Naive thymus-derived CD4-positive, alpha-beta T cell (primary cell): ENCODE data around the gene ARHGAP8. TPM values are rescaled to one million over a fixed set of nuclear protein-coding genes. Genes with fewer than 3 reads are reported as not detected.
"Not testable (repeated sequence)": the region's sequence is repeated elsewhere in the genome, so short reads cannot be mapped to it uniquely, and the experiment has no call there.

Experiments used
- ATAC-seq: fragments of 150-1000 bp; cut with Tn5 transposase; 2 replicates; pipeline ENCODE4 v1.10.0; 2021; ENCODE audit warnings: mild to moderate bottlenecking, moderate library complexity
- CTCF ChIA-PET: fragments of 350-600 bp; sonication (Branson Sonifier 250); formaldehyde crosslinking; loops from one replicate; lab custom pipeline; 2021; ENCODE audit warnings: antibody characterized with exemption; lab: Charles Lee
- POLR2A ChIA-PET: fragments of 350-600 bp; sonication (Branson Sonifier 250); formaldehyde crosslinking; loops from one replicate; lab custom pipeline; 2021; ENCODE audit warnings: antibody characterized with exemption, inconsistent platforms; lab: Charles Lee
- DNase-seq, 9 donors: peaks; one replicate each; pipeline versions ENCODE4 v3.0.0 to v3.0.0-alpha.2; 2020 to 2022; ENCODE audit warnings: mixed read lengths in 1 of 9
- H3K27ac ChIP-seq: one replicate; pipeline ENCODE4 v1.7.0; 2013; ENCODE audit warnings: mild to moderate bottlenecking, low read depth, low read length, moderate library complexity
- H3K27me3 ChIP-seq, 2 donors: one replicate each; pipeline ENCODE4 v1.7.0; 2013; ENCODE audit warnings: low read length in 2 of 2, mild to moderate bottlenecking in 2 of 2, moderate library complexity in 2 of 2; ENCODE audit not compliant: control insufficient read depth in 2 of 2, insufficient read depth in 2 of 2
- H3K36me3 ChIP-seq, 3 experiments: 1 replicate in 2 of 3; 2 replicates in 1 of 3; pipeline ENCODE4 v1.7.0; 2013; ENCODE audit warnings: low read length in 3 of 3, mild to moderate bottlenecking in 3 of 3, moderate library complexity in 1 of 3; ENCODE audit not compliant: insufficient read depth in 3 of 3, control insufficient read depth in 2 of 3
- H3K4me1 ChIP-seq, 2 donors: one replicate each; pipeline ENCODE4 v1.7.0; 2013; ENCODE audit warnings: low read length in 2 of 2, mild to moderate bottlenecking in 2 of 2, moderate library complexity in 1 of 2; ENCODE audit not compliant: control insufficient read depth in 2 of 2, insufficient read depth in 2 of 2
- H3K4me3 ChIP-seq: 2 replicates; pipeline ENCODE4 v1.7.0; 2013; ENCODE audit warnings: mild to moderate bottlenecking, low read length
- H3K9me3 ChIP-seq, 3 experiments: 1 replicate in 2 of 3; 2 replicates in 1 of 3; pipeline ENCODE4 v1.7.0; 2013; ENCODE audit warnings: low read length in 3 of 3; ENCODE audit not compliant: control insufficient read depth in 2 of 3
- H3K27ac Mint-ChIP-seq, 9 donors: one replicate each; pipeline ENCODE4 v1.8.0; 2020 to 2022; ENCODE audit warnings: mixed read lengths in 9 of 9, mild to moderate bottlenecking in 8 of 9, moderate library complexity in 5 of 9, inconsistent platforms in 2 of 9
- H3K27me3 Mint-ChIP-seq, 5 donors: one replicate each; pipeline ENCODE4 v1.8.0; 2021 to 2022; ENCODE audit warnings: mixed read lengths in 5 of 5, mild to moderate bottlenecking in 1 of 5
- H3K36me3 Mint-ChIP-seq, 5 donors: one replicate each; pipeline ENCODE4 v1.8.0; 2020 to 2022; ENCODE audit warnings: mixed read lengths in 5 of 5, mild to moderate bottlenecking in 3 of 5, inconsistent platforms in 1 of 5
- H3K4me1 Mint-ChIP-seq, 7 donors: one replicate each; pipeline ENCODE4 v1.8.0; 2020 to 2022; ENCODE audit warnings: mixed read lengths in 7 of 7, mild to moderate bottlenecking in 3 of 7, inconsistent platforms in 1 of 7
- H3K4me3 Mint-ChIP-seq, 10 donors: one replicate each; pipeline ENCODE4 v1.8.0; 2020 to 2022; ENCODE audit warnings: mild to moderate bottlenecking in 10 of 10, mixed read lengths in 10 of 10, moderate library complexity in 6 of 10, inconsistent platforms in 2 of 10
- H3K9me3 Mint-ChIP-seq, 11 donors: one replicate each; pipeline ENCODE4 v1.8.0; 2020 to 2022; ENCODE audit warnings: mixed read lengths in 11 of 11, mild to moderate bottlenecking in 4 of 11, inconsistent platforms in 1 of 11, moderate library complexity in 1 of 11
- intact Hi-C, 2 donors: fragments of 100-400 bp; cut with micrococcal nuclease; formaldehyde crosslinking; loops; one replicate each; pipeline ENCODE4 v1.15.1; 2023
- polyA plus RNA-seq, 2 donors: library from polyadenylated mRNA; unstranded; fragments of 300-500 nt; fragmentation: Illumina TruSeq; gene quantifications; one replicate each; pipeline ENCODE4 v1.2.3, GENCODE V29; 2021
- total RNA-seq, 6 experiments: library from RNA in 5 of 6; stranded (reverse) in 5 of 6; gene quantifications; 1 replicate in 5 of 6; 2 replicates in 1 of 6; pipeline ENCODE4 v1.2.3 and lab custom pipeline; 2021 to 2026

The ARHGAP8 gene
- total and polyA plus RNA-seq, 7 experiments from 2014 or later: 0.82 to 2.3 (median 1.5) TPM; not detected in 4

- H3K9me3 ChIP-seq: no peaks in the 10 kb centered on the region
- Mint-ChIP-seq H3K27me3 (peaks cover 0 to 10% (median 0%) of the 10 kb centered on the region in 5 donors), H3K4me3 (no peak overlapping the region), H3K36me3 (no peaks in the 10 kb centered on the region), H3K27ac (no peak overlapping the region), H3K4me1 (no peaks in the 10 kb centered on the region), H3K9me3 (peaks cover 0 to 5% (median under 1%) of the 10 kb centered on the region in 11 donors)
- DNase-seq (no peak), ATAC-seq (no peak)
- ChIA-PET CTCF (no interaction called here), POLR2A (no interaction called here)
- H3K36me3 ChIP-seq: no peaks in the 10 kb centered on the region
- intact Hi-C loops: no loop called here
- H3K27me3 ChIP-seq: no peaks in the 10 kb centered on the region
- H3K4me1 ChIP-seq: no peaks in the 10 kb centered on the region
- H3K27ac ChIP-seq: no peak overlapping the region
- no peak overlapping the region for H3K4me3 ChIP-seq
These were observed 143.1 kb downstream of the ARHGAP8 start for GRCh38 chr22:44895296-44896055.

GRCh38 chr22:44898236-44898635, 145.9 kb downstream of the ARHGAP8 start:
- Histone ChIP-seq H3K9me3 (peaks cover 0 to 16% (median 6%) of the 10 kb centered on the region in 3 experiments), H3K27me3 (no peaks in the 10 kb centered on the region), H3K36me3 (no peaks in the 10 kb centered on the region), H3K4me3 (no peak overlapping the region), H3K27ac (no peak overlapping the region), H3K4me1 (no peaks in the 10 kb centered on the region)
- Mint-ChIP-seq H3K4me1 (no peaks in the 10 kb centered on the region), H3K27me3 (peaks cover 0 to 22% (median 7%) of the 10 kb centered on the region in 5 donors), H3K4me3 (no peak overlapping the region), H3K36me3 (peaks cover 0 to 3% (median 0%) of the 10 kb centered on the region in 5 donors), H3K27ac (no peak overlapping the region), H3K9me3 (peaks cover 4 to 31% (median 11%) of the 10 kb centered on the region in 11 donors)
- no peak for ATAC-seq
- CTCF ChIA-PET: no interaction called here
- DNase-seq: no peak
- intact Hi-C loops: no loop called here
- POLR2A ChIA-PET: no interaction called here

GRCh38 chr22:44901301-44901700, 148.9 kb downstream of the ARHGAP8 start:
- H3K27ac ChIP-seq: no peak overlapping the region
- H3K36me3 Mint-ChIP-seq: peaks cover 0 to 3% (median 0%) of the 10 kb centered on the region in 5 donors
- intact Hi-C loops: no loop called here
- H3K4me1 ChIP-seq: no peaks in the 10 kb centered on the region
- peaks cover 4 to 38% (median 25%) of the 10 kb centered on the region in 5 donors for H3K27me3 Mint-ChIP-seq
- POLR2A ChIA-PET: no interaction called here
- H3K27me3 ChIP-seq: no peaks in the 10 kb centered on the region
- CTCF ChIA-PET: no interaction called here
- ATAC-seq (no peak), DNase-seq (no peak)
- no peak overlapping the region for H3K27ac Mint-ChIP-seq
- no peaks in the 10 kb centered on the region for H3K4me1 Mint-ChIP-seq
- no peak overlapping the region for H3K4me3 Mint-ChIP-seq
- no peaks in the 10 kb centered on the region for H3K36me3 ChIP-seq
- no peak overlapping the region for H3K4me3 ChIP-seq
- H3K9me3 Mint-ChIP-seq: peaks cover 4 to 33% (median 15%) of the 10 kb centered on the region in 11 donors
- peaks cover 0 to 16% (median 6%) of the 10 kb centered on the region in 3 experiments for H3K9me3 ChIP-seq

GRCh38 chr22:44903164-44903563, 150.8 kb downstream of the ARHGAP8 start:
- H3K4me1 ChIP-seq, H3K36me3 ChIP-seq, intact Hi-C loops, H3K4me3 Mint-ChIP-seq, POLR2A ChIA-PET, H3K27me3 ChIP-seq, DNase-seq, ATAC-seq, H3K27ac ChIP-seq, H3K27ac Mint-ChIP-seq, H3K4me1 Mint-ChIP-seq, H3K36me3 Mint-ChIP-seq, H3K4me3 ChIP-seq: not testable (repeated sequence)
- H3K9me3 Mint-ChIP-seq: peaks cover 4 to 33% (median 15%) of the 10 kb centered on the region in 11 donors
- peaks cover 0 to 16% (median 6%) of the 10 kb centered on the region in 3 experiments for H3K9me3 ChIP-seq
- CTCF ChIA-PET: interaction anchor here (0.7 kb wide), 1 partner anchor 451 kb away, joined by 3 read pairs; no protein-coding TSS in a partner anchor
- peaks cover 4 to 44% (median 29%) of the 10 kb centered on the region in 5 donors for H3K27me3 Mint-ChIP-seq

GRCh38 chr22:44904492-44905152, 152.2 kb downstream of the ARHGAP8 start:
- POLR2A ChIA-PET, H3K4me1 ChIP-seq, H3K4me3 Mint-ChIP-seq, CTCF ChIA-PET, H3K4me3 ChIP-seq, H3K27ac ChIP-seq, H3K36me3 Mint-ChIP-seq, ATAC-seq, H3K36me3 ChIP-seq, intact Hi-C loops, DNase-seq, H3K27me3 ChIP-seq, H3K4me1 Mint-ChIP-seq: not testable (repeated sequence)
- peaks cover 0 to 16% (median 6%) of the 10 kb centered on the region in 3 experiments for H3K9me3 ChIP-seq
- H3K27me3 Mint-ChIP-seq: peaks cover 4 to 44% (median 29%) of the 10 kb centered on the region in 5 donors
- peak overlapping the region in 1 of 9 donors; percentile 21 for H3K27ac Mint-ChIP-seq
- peaks cover 4 to 33% (median 15%) of the 10 kb centered on the region in 11 donors for H3K9me3 Mint-ChIP-seq

- CTCF ChIA-PET: no interaction called here
- H3K27me3 Mint-ChIP-seq: peaks cover 4 to 48% (median 33%) of the 10 kb centered on the region in 5 donors
- Histone ChIP-seq H3K27me3 (no peaks in the 10 kb centered on the region), H3K9me3 (peaks cover 0 to 8% (median 2%) of the 10 kb centered on the region in 3 experiments), H3K4me3 (no peak overlapping the region), H3K27ac (no peak overlapping the region), H3K4me1 (no peaks in the 10 kb centered on the region), H3K36me3 (no peaks in the 10 kb centered on the region)
- POLR2A ChIA-PET: no interaction called here
- DNase-seq: no peak
- ATAC-seq: no peak
- H3K36me3 Mint-ChIP-seq: peaks cover 0 to 7% (median 0%) of the 10 kb centered on the region in 5 donors
- intact Hi-C loops: no loop called here
- no peak overlapping the region for H3K27ac Mint-ChIP-seq
- H3K4me1 Mint-ChIP-seq: no peaks in the 10 kb centered on the region
- H3K4me3 Mint-ChIP-seq: no peak overlapping the region
- H3K9me3 Mint-ChIP-seq: peaks cover 11 to 33% (median 17%) of the 10 kb centered on the region in 11 donors
These were observed 154.0 kb downstream of the ARHGAP8 start for GRCh38 chr22:44906248-44906936.
